SU-DHL-6 (cell line): ENCODE data around the gene H2BK1.

Experiments
- CTCF ChIP-seq: fragments of 200-600 bp; sonication (generic); IDR thresholded peaks from one replicate; pipeline ENCODE4 v1.5.1; 2017; ENCODE audit warnings: antibody characterized with exemption, mild to moderate bottlenecking, low read length, moderate library complexity; ENCODE audit not compliant: insufficient read depth, poor library complexity, severe bottlenecking
- EZH2phosphoT487 ChIP-seq: fragments of 200-600 bp; sonication (generic), shearing (Covaris generic); conservative IDR thresholded peaks from 2 replicates; pipeline ENCODE4 v1.6.1; 2018; ENCODE audit warnings: mild to moderate bottlenecking, antibody characterized with exemption, low read length, moderate library complexity, mixed read lengths

- TF ChIP-seq CTCF, result no peak
- no peak for TF ChIP-seq EZH2phosphoT487
These were observed 44.0 kb upstream of the H2BK1 start for GRCh38 chr7:151254316-151254715.
